Suprapubic skin (tissue), 4 donors: ENCODE results near the gene MAN1C1. TPM values are rescaled to one million over a fixed set of nuclear protein-coding genes. Genes with fewer than 3 reads are reported as not detected.
"Not testable (repeated sequence)": the region's sequence is repeated elsewhere in the genome, so short reads cannot be mapped to it uniquely, and the experiment has no call there.

Experiments used
- DNase-seq, 2 donors: peaks; one replicate each; pipeline ENCODE4 v3.0.0-alpha.2; 2019; ENCODE audit warnings: low spot score in 2 of 2
- H3K27ac ChIP-seq: fragments of 200-600 bp; sonication (generic); one replicate; pipeline ENCODE4 v1.5.1; 2019
- H3K27me3 ChIP-seq: fragments of 200-600 bp; sonication (generic); one replicate; pipeline ENCODE4 v1.5.1; 2019
- H3K36me3 ChIP-seq: fragments of 200-600 bp; sonication (generic); one replicate; pipeline ENCODE4 v1.5.1; 2019
- H3K4me1 ChIP-seq: fragments of 200-600 bp; sonication (generic); one replicate; pipeline ENCODE4 v1.5.1; 2019
- H3K4me3 ChIP-seq: fragments of 200-600 bp; sonication (generic); one replicate; pipeline ENCODE4 v1.5.1; 2019; ENCODE audit warnings: mild to moderate bottlenecking
- H3K9me3 ChIP-seq: fragments of 200-600 bp; sonication (generic); one replicate; pipeline ENCODE4 v1.5.1; 2019
- CTCF ChIP-seq, 2 donors: fragments of 200-600 bp in 1 of 2; fragments of 450-650 bp in 1 of 2; sonication (generic) in 1 of 2; IDR thresholded peaks; one replicate each; pipeline ENCODE4 v1.5.1; 2016 to 2019; ENCODE audit warnings: antibody characterized with exemption in 2 of 2, mild to moderate bottlenecking in 1 of 2, moderate library complexity in 1 of 2
- EP300 ChIP-seq: sonication (generic); formaldehyde crosslinking; IDR thresholded peaks from one replicate; pipeline ENCODE4 v1.6.1; 2017; ENCODE audit warnings: antibody characterized with exemption
- POLR2A ChIP-seq, 2 donors: fragments of 450-650 bp; IDR thresholded peaks; one replicate each; pipeline ENCODE4 v1.6.1; 2017; ENCODE audit warnings: antibody characterized with exemption in 2 of 2, mild to moderate bottlenecking in 2 of 2, moderate library complexity in 2 of 2
- POLR2AphosphoS5 ChIP-seq, 3 donors: sonication (generic); formaldehyde crosslinking; IDR thresholded peaks; one replicate each; pipeline ENCODE4 v1.6.1; 2017; ENCODE audit warnings: antibody characterized with exemption in 3 of 3
- WGBS: methylation state at CpG from one replicate; pipeline ENCODE4 v1.1.5; 2018; 5-methylcytosine and 5-hydroxymethylcytosine counted together
- total RNA-seq, 4 donors: library from RNA; depleted of rRNA; stranded (reverse); fragments of >200 nt; gene quantifications; one replicate each; pipeline ENCODE4 v1.1.0, GENCODE V29; 2016

The MAN1C1 gene
- total RNA-seq, 4 donors from 2014 or later = 7.3 to 15.2 (median 8.0) TPM

DNA sequence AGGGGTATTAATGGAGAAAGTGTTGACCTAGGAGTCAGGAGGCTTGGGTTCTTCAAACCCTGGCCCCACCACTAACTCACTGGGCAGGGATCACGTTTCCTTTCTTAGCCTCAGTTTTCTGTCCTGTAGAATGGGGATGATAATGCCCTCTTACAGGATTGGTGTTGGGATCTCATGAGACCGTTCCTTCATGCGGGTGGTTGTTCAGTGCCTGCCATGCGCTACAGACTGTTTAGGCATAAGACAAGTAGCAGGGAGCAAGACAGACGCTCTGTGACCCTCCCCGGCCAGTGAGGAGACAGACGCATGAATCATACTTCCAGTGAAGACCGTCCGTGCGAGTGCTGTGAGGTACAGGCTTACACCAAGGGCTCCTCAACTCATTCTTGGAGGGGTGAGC lies 81.7 kb downstream of the MAN1C1 start:
- H3K27me3 ChIP-seq = no peaks in the 10 kb centered on the region
- H3K4me1 ChIP-seq = peaks cover 88% of the 10 kb centered on the region
- no peaks in the 10 kb centered on the region for H3K9me3 ChIP-seq
- H3K4me3 ChIP-seq = no peak overlapping the region
- no peak for TF ChIP-seq EP300
- no peak for TF ChIP-seq CTCF (IDR thresholded peaks at IDR 0.05)
- no peak for TF ChIP-seq POLR2A (IDR thresholded peaks at IDR 0.05)
- no peak for TF ChIP-seq POLR2AphosphoS5 (IDR thresholded peaks at IDR 0.05)
- no peaks in the 10 kb centered on the region for H3K36me3 ChIP-seq
- H3K27ac ChIP-seq = no peak overlapping the region
- DNase-seq = peak in 1 of 2 donors; percentile 50
- 81% methylated on average over 9 of the region's 10 CpGs for WGBS

DNA sequence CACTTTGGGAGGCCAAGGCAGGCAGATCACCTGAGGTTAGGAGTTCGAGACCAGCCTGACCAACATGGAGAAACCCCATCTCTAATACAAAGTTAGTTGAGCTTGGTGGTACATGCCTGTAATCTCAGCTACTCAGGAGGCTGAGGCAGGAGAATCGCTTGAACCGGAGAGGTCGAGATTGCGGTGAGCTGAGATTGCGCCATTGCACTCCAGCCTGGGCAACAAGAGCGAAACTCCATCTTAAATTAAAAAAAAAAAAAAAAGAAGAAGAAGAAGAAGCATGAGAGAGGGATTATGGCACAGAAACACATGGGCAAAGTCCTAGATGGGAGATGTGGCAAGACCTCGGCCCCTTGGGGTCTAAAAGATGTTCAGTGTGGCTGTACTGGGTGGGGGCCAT lies 82.5 kb downstream of the MAN1C1 start:
- Histone ChIP-seq H3K27ac (peak overlapping the region; percentile 63), H3K4me1 (peaks cover 85% of the 10 kb centered on the region)
- not testable (repeated sequence) for H3K9me3 ChIP-seq, H3K27me3 ChIP-seq, H3K4me3 ChIP-seq, H3K36me3 ChIP-seq
- WGBS = 89% methylated on average over 8 of the region's 8 CpGs
- DNase-seq = peak in 1 of 2 donors; percentile 2

GRCh38 chr1:25699500-25700143 lies 83.0 kb downstream of the MAN1C1 start:
- H3K27ac ChIP-seq = peak overlapping the region; percentile 63
- peak in 1 of 2 donors; percentile 57 for DNase-seq
- peaks cover 79% of the 10 kb centered on the region for H3K4me1 ChIP-seq
- H3K4me3 ChIP-seq = no peak overlapping the region
- 32% methylated on average over 9 of the region's 10 CpGs for WGBS
- H3K27me3 ChIP-seq = no peaks in the 10 kb centered on the region
- TF ChIP-seq POLR2A (IDR thresholded peaks at IDR 0.05) (no peak), POLR2AphosphoS5 (IDR thresholded peaks at IDR 0.05) (no peak), EP300 (no peak), CTCF (IDR thresholded peaks at IDR 0.05) (no peak)
- no peaks in the 10 kb centered on the region for H3K36me3 ChIP-seq
- no peaks in the 10 kb centered on the region for H3K9me3 ChIP-seq

DNA sequence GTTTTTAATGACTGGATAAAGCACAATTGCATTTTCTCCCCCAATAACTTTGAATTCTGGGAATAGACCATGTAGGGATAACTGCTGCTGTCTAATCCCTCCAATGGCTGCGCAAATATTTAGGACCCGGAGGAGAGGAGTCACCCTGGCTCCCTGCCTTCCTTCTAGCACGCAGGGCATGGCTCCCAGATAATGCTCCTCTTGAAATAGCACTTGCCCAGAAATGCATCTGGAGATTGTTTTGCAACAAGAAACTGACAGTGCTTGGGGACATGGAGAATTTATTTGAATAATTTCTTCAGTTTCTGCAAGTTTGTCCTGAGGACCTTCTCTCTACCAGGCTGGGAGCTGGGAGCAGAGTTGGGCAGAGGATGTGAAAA lies 83.5 kb downstream of the MAN1C1 start:
- TF ChIP-seq POLR2A (IDR thresholded peaks at IDR 0.05) = no peak
- TF ChIP-seq CTCF (IDR thresholded peaks at IDR 0.05) = no peak
- no peak for TF ChIP-seq POLR2AphosphoS5 (IDR thresholded peaks at IDR 0.05)
- no peak for TF ChIP-seq EP300
- peak in 1 of 2 donors; percentile 81 for DNase-seq
- H3K27me3 ChIP-seq = no peaks in the 10 kb centered on the region
- no peaks in the 10 kb centered on the region for H3K9me3 ChIP-seq
- H3K27ac ChIP-seq = no peak overlapping the region
- peaks cover 74% of the 10 kb centered on the region for H3K4me1 ChIP-seq
- H3K36me3 ChIP-seq = no peaks in the 10 kb centered on the region
- no peak overlapping the region for H3K4me3 ChIP-seq
- 17% methylated on average over 3 of the region's 3 CpGs for WGBS

DNA sequence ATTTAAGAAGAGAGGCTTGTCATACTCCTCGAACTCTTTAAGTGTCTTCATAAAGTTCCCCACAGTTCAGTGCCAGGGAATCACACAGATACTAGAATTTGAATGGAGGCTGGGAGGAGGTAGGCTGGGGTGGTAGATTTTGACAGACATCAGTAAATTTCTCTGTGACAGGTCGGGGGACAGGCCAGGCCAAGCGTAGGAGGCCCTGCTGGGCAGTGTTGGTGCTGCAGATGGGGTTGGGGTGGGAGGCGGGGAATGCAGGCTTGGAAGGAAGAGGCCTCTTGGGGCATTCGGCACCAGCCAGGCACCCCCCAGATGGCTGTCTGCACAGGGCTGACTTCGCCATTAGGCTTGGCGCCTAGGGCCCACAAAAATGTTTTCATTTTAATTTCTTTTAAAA lies 84.0 kb downstream of the MAN1C1 start:
- Histone ChIP-seq H3K27me3 (no peaks in the 10 kb centered on the region), H3K9me3 (no peaks in the 10 kb centered on the region), H3K36me3 (no peaks in the 10 kb centered on the region), H3K27ac (no peak overlapping the region), H3K4me3 (no peak overlapping the region), H3K4me1 (peaks cover 72% of the 10 kb centered on the region)
- 41% methylated on average over 7 of the region's 7 CpGs for WGBS
- no peak for TF ChIP-seq POLR2A (IDR thresholded peaks at IDR 0.05)
- TF ChIP-seq POLR2AphosphoS5 (IDR thresholded peaks at IDR 0.05) = no peak
- no peak for TF ChIP-seq CTCF (IDR thresholded peaks at IDR 0.05)
- TF ChIP-seq EP300 = no peak
- peak; percentile 56 for DNase-seq
